K562 (cell line): ENCODE data around the gene CEP131. TPM values are rescaled to one million over a fixed set of nuclear protein-coding genes. Genes with fewer than 3 reads are reported as not detected.

Experiments
- ATAC-seq: fragments of 200-7000 bp; cut with Tn5 transposase; 3 replicates; pipeline ENCODE4 v1.9.1; 2020; ENCODE audit warnings: moderate library complexity
- BruUV-seq: library from RNA; stranded (reverse); fragments of 400-500 nt; replicated peaks from 2 replicates; lab custom pipeline; 2021; lab: Mats Ljungman, UMichigan
- CTCF ChIA-PET: fragments of 300-600 bp; formaldehyde crosslinking; extraction: SDS; loops from one replicate; lab custom pipeline; 2021; ENCODE audit warnings: low intra/inter-chr PET ratio; lab: Yijun Ruan, JAX
- POLR2A ChIA-PET: fragments of 300-600, 350-650 bp; sonication (Branson Sonifier 250); formaldehyde crosslinking; extraction: SDS; loops from one replicate; lab custom pipeline; 2021; ENCODE audit warnings: antibody characterized with exemption, inconsistent platforms; lab: Yijun Ruan, JAX
- DNase-seq, 4 experiments: peaks; one replicate each; pipeline versions ENCODE4 v3.0.0 to v3.0.0-alpha.2; 2011 to 2018; ENCODE audit warnings: low spot score in 3 of 4, mixed read lengths in 3 of 4; ENCODE audit errors: extremely low read depth in 1 of 4
- FAIRE-seq: peaks from 2 replicates; lab custom pipeline; 2011; peaks lifted over from hg19 to GRCh38; lab: Jason Lieb, UNC
- H2AFZ ChIP-seq: 2 replicates; pipeline ENCODE4 v1.6.0; 2011; ENCODE audit warnings: low read depth, low read length, control low read depth, inconsistent platforms
- H3K27ac ChIP-seq: fragments of 200-600 bp; 3 replicates; pipeline ENCODE4 v1.8.0; 2011; ENCODE audit warnings: low read depth, mild to moderate bottlenecking, control low read depth, inconsistent platforms, low read length, moderate library complexity, mixed read lengths; ENCODE audit errors: extremely low read depth
- H3K27me3 ChIP-seq, 2 experiments: fragments of 300-600 bp in 1 of 2; 2 replicates in 1 of 2; 3 replicates in 1 of 2; pipeline versions ENCODE4 v1.6.0 to v1.8.0; 2011; ENCODE audit warnings: inconsistent platforms in 2 of 2, low read length in 2 of 2, mild to moderate bottlenecking in 1 of 2, mixed read lengths in 1 of 2, moderate library complexity in 1 of 2; ENCODE audit not compliant: control insufficient read depth in 2 of 2, insufficient read depth in 2 of 2
- H3K36me3 ChIP-seq: fragments of 300-600 bp; 3 replicates; pipeline ENCODE4 v1.8.0; 2011; ENCODE audit warnings: mild to moderate bottlenecking, low read length, inconsistent platforms; ENCODE audit not compliant: control insufficient read depth, insufficient read depth
- H3K4me1 ChIP-seq, 2 experiments: fragments of 200-600 bp in 1 of 2; replicated peaks in 1 of 2; 2 replicates in 1 of 2; 3 replicates in 1 of 2; pipeline versions ENCODE4 v1.5.1 to v1.8.0; 2011; ENCODE audit warnings: inconsistent platforms in 2 of 2, low read length in 2 of 2, mild to moderate bottlenecking in 1 of 2, mixed read lengths in 1 of 2, moderate library complexity in 1 of 2; ENCODE audit not compliant: control insufficient read depth in 2 of 2, insufficient read depth in 2 of 2
- H3K4me2 ChIP-seq: 2 replicates; pipeline ENCODE4 v1.6.1; 2011; ENCODE audit warnings: low read length, control low read depth, inconsistent platforms, mixed read lengths; ENCODE audit not compliant: insufficient read depth
- H3K4me3 ChIP-seq: fragments of 200-600 bp; sonication (generic), shearing (Covaris generic); 2 replicates; pipeline ENCODE4 v1.5.1; 2016; ENCODE audit warnings: control low read depth, inconsistent platforms
- H3K79me2 ChIP-seq: fragments of 200-600 bp; 3 replicates; pipeline ENCODE4 v1.8.0; 2011; ENCODE audit warnings: low read length, inconsistent platforms; ENCODE audit not compliant: control insufficient read depth, insufficient read depth
- H3K9ac ChIP-seq, 2 experiments: 2 replicates each; pipeline versions ENCODE4 v1.6.0 to v1.6.1; 2011; ENCODE audit warnings: low read depth in 2 of 2, low read length in 2 of 2, control low read depth in 1 of 2, inconsistent platforms in 1 of 2, mild to moderate bottlenecking in 1 of 2, mixed read lengths in 1 of 2; ENCODE audit not compliant: insufficient read depth in 1 of 2
- H3K9me1 ChIP-seq: one replicate; pipeline ENCODE4 v1.6.0; 2011; ENCODE audit warnings: inconsistent platforms, mild to moderate bottlenecking, low read length, moderate library complexity; ENCODE audit not compliant: control insufficient read depth, insufficient read depth
- H3K9me3 ChIP-seq: replicated peaks from 2 replicates; pipeline ENCODE4 v1.5.1; 2011; ENCODE audit warnings: low read depth, low read length, inconsistent platforms; ENCODE audit not compliant: control insufficient read depth, insufficient read depth
- H4K20me1 ChIP-seq: replicated peaks from 2 replicates; pipeline ENCODE4 v1.6.1; 2011; ENCODE audit warnings: low read length, inconsistent platforms, mixed read lengths; ENCODE audit not compliant: control insufficient read depth, insufficient read depth
- ARHGAP35 ChIP-seq: fragments of 450-650 bp; IDR thresholded peaks from 2 replicates; pipeline ENCODE4 v1.6.1; 2018; ENCODE audit not compliant: partially characterized antibody
- CBFA2T3 ChIP-seq: fragments of 450-650 bp; IDR thresholded peaks from 2 replicates; pipeline ENCODE4 v1.6.1; 2017
- CTBP1 ChIP-seq: fragments of 450-650 bp; IDR thresholded peaks from 2 replicates; pipeline ENCODE4 v1.6.1; 2016; ENCODE audit warnings: borderline replicate concordance
- ILF3 ChIP-seq: fragments of 450-650 bp; IDR thresholded peaks from 2 replicates; pipeline ENCODE4 v1.6.1; 2018; ENCODE audit warnings: antibody characterized with exemption, mild to moderate bottlenecking, moderate library complexity, borderline replicate concordance
- KLF6 ChIP-seq: fragments of 250-450 bp; sonication (Bioruptor Pico); IDR thresholded peaks from 2 replicates; pipeline ENCODE4 v1.4.0; 2020; ENCODE audit warnings: mild to moderate bottlenecking, moderate library complexity, borderline replicate concordance
- MYNN ChIP-seq, 2 experiments: sonication (generic); formaldehyde crosslinking in 1 of 2; IDR thresholded peaks; 2 replicates each; pipeline versions ENCODE4 v1.5.0 to v1.6.1; 2016 to 2020; ENCODE audit warnings: antibody characterized with exemption in 1 of 2, missing genetic modification reagents in 1 of 2
- POLR2G ChIP-seq: fragments of 200-400 bp; formaldehyde crosslinking; IDR thresholded peaks from 2 replicates; pipeline ENCODE4 v1.6.1; 2017; ENCODE audit warnings: low read depth, mild to moderate bottlenecking, antibody characterized with exemption, low read length, moderate library complexity
- RNF2 ChIP-seq: sonication (generic); IDR thresholded peaks from 2 replicates; pipeline ENCODE4 v1.6.1; 2016
- STAG1 ChIP-seq: sonication (generic); formaldehyde crosslinking; IDR thresholded peaks from 2 replicates; pipeline ENCODE4 v1.5.0; 2020; ENCODE audit warnings: missing genetic modification reagents, borderline replicate concordance
- ZBTB17 ChIP-seq: fragments of 450-650 bp; formaldehyde crosslinking; IDR thresholded peaks from 2 replicates; pipeline ENCODE4 v1.4.0; 2020; ENCODE audit warnings: mild to moderate bottlenecking
- ZNF507 ChIP-seq: conservative IDR thresholded peaks from 2 replicates; pipeline ENCODE4 v1.6.1; 2017; ENCODE audit warnings: missing genetic modification characterization, missing compliant biosample characterization
- ZNF583 ChIP-seq: fragments of 250-450 bp; sonication (Bioruptor Pico); IDR thresholded peaks from 2 replicates; pipeline ENCODE4 v1.4.0; 2020
- WGBS: fragments of 100-300 bp; shearing (Covaris generic); methylation state at CpG from one replicate; pipeline ENCODE4 v1.1.6; 2016; ENCODE audit warnings: low coverage, mixed read lengths; ENCODE audit not compliant: insufficient coverage; ENCODE audit errors: missing lambda C conversion rate; 5-methylcytosine and 5-hydroxymethylcytosine counted together
- in situ Hi-C: fragments of 300-500 bp; cut with MboI; formaldehyde crosslinking; loops from 4 replicates; pipeline ENCODE4 v1.15.0; 2018; ENCODE audit warnings: inconsistent platforms, mixed read lengths
- intact Hi-C: fragments of 100-400 bp; cut with micrococcal nuclease; formaldehyde crosslinking; loops from 2 replicates; pipeline ENCODE4 v1.14.2; 2022
- polyA plus RNA-seq, 8 experiments: library from polyadenylated mRNA; depleted of rRNA in 4 of 8; stranded (reverse) in 5 of 8; unstranded in 3 of 8; fragments of >200 nt; fragmentation: Nextera tagmentation in 2 of 8; fragmentation: Illumina TruSeq in 1 of 8; extraction: Ambion mirVana in 2 of 8; extraction: Trizol in 1 of 8; gene quantifications; 2 replicates each; pipeline versions ENCODE4 v1.2.1 to v1.2.3, GENCODE V29; 2011 to 2014; ENCODE audit warnings: inconsistent platforms in 1 of 8, missing spikeins in 1 of 8
- total RNA-seq, 7 experiments: library from RNA; depleted of rRNA in 6 of 7; stranded (reverse); fragments of >200 nt in 6 of 7; fragmentation: Illumina TruSeq in 2 of 7; extraction: Trizol in 2 of 7; gene quantifications; 2 replicates each; pipeline versions ENCODE4 v1.2.1 to v1.2.3, GENCODE V29; 2011 to 2021; ENCODE audit warnings: low replicate concordance in 1 of 7
- TF ChIP-seq, protein P1 (sequence below): sonication (generic); formaldehyde crosslinking; IDR thresholded peaks from 2 replicates; pipeline ENCODE4 v1.8.0; 2022; ENCODE audit warnings: missing genetic modification reagents, mild to moderate bottlenecking, moderate library complexity, borderline replicate concordance

The CEP131 gene
- total and polyA plus RNA-seq, 9 of the 15 experiments (the other 6 are each of a cell fraction or from before 2014, with no cell fraction given), result 0.24 to 21.2 (median 2.3) TPM

DNA sequence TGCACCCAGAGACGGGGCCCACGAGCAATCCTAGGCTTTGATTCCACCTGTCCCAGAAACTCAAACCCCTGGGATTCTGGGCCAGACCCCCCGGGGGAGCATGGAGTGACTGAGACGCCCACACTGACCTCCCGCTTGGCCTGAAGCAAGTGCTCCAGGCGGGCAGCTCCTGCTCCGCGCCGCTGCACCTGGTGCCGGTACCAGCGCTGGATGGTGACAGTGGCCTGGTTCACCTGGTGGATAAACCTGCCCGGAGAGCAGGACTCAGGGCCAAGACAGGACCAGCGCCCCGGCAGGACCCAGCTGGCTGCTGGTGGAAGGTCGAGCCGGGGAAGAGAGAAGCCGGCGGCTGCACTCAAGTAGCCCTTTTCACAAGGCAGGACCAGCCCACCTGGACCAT, 22.6 kb downstream of the CEP131 start:
- Histone ChIP-seq H3K79me2 (no peaks in the 10 kb centered on the region), H4K20me1 (no peaks in the 10 kb centered on the region), H3K9ac (no peak overlapping the region), H3K4me2 (no peak overlapping the region), H3K4me3 (no peak overlapping the region), H3K9me3 (no peaks in the 10 kb centered on the region), H3K4me1 (peaks cover 3 to 31% of the 10 kb centered on the region in 2 experiments; a peak in 3 of 5 replicates), H3K36me3 (peaks cover 2% of the 10 kb centered on the region; the same call in 2 of the 3 replicates), H2AFZ (no peak overlapping the region; the same call in 1 of the 2 replicates), H3K27ac (no peak overlapping the region), H3K27me3 (no peaks in the 10 kb centered on the region), H3K9me1 (peaks cover 3% of the 10 kb centered on the region)
- DNase-seq, result no peak
- no peak for FAIRE-seq
- ATAC-seq, result no peak
- intact Hi-C loops, result loop anchor here (2.0 kb wide), 1 partner anchor 57 kb away; no protein-coding TSS in a partner anchor
- 88% methylated on average over 9 of the region's 18 CpGs for WGBS
- in situ Hi-C loops, result no loop called here
- CTCF ChIA-PET, result no interaction called here
- TF ChIP-seq POLR2G (0 out of 2 replicates have a peak, but pooled peaks have one; percentile 17), CTBP1 (no peak)
- POLR2A ChIA-PET, result no interaction called here
- no TSS peak for BruUV-seq

DNA sequence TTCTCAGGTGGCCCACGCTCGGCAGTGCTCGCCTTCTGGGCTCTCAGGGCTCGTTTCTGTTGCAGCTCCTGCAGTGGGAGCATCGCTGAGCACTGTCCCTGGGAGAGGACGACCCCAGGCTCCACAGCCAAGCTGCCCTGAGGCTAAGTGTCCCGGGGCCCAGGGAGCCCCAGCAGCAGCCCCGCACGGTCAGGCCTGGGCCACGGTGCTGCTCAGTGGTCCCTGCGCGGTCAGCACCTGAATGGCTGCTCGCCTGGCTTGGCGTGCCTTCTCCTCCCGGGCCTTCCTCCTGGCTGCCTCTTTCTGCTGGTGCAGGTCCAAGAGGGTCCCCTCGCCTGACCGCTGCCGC, 23.3 kb downstream of the CEP131 start:
- no TSS peak for BruUV-seq
- no peak for DNase-seq
- Histone ChIP-seq H3K27me3 (no peaks in the 10 kb centered on the region), H3K27ac (no peak overlapping the region), H2AFZ (no peak overlapping the region), H3K9me1 (peaks cover 3% of the 10 kb centered on the region), H3K4me1 (peaks cover 3 to 36% of the 10 kb centered on the region in 2 experiments; a peak in 3 of 5 replicates), H3K36me3 (peaks cover 2% of the 10 kb centered on the region; the same call in 2 of the 3 replicates), H4K20me1 (no peaks in the 10 kb centered on the region), H3K4me2 (no peak overlapping the region), H3K9me3 (no peaks in the 10 kb centered on the region), H3K79me2 (no peaks in the 10 kb centered on the region)
- CTCF ChIA-PET, result no interaction called here
- no peak for FAIRE-seq
- in situ Hi-C loops (no loop called here), intact Hi-C loops (no loop called here)
- ATAC-seq, result no peak
- TF ChIP-seq ZNF583 (CRISPR knock-in tag) (no peak), ARHGAP35 (no peak), KLF6 (CRISPR knock-in tag) (no peak), STAG1 (no peak), RNF2 (no peak), ZNF507 (tag) (no peak), ZBTB17 (no peak), CBFA2T3 (no peak), MYNN (IDR thresholded peaks at IDR 0.05) (no peak), MYNN (CRISPR knock-in tag; IDR thresholded peaks at IDR 0.05) (no peak), ILF3 (no peak)
- TF ChIP-seq, protein P1, sequence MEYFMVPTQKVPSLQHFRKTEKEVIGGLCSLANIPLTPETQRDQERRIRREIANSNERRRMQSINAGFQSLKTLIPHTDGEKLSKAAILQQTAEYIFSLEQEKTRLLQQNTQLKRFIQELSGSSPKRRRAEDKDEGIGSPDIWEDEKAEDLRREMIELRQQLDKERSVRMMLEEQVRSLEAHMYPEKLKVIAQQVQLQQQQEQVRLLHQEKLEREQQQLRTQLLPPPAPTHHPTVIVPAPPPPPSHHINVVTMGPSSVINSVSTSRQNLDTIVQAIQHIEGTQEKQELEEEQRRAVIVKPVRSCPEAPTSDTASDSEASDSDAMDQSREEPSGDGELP (CRISPR knock-in tag), result no peak
- TF ChIP-seq, all 486 proteins: peak for 0
- Histone ChIP-seq H3K4me3 (no peak overlapping the region), H3K9ac (no peak overlapping the region)
- WGBS, result 86% methylated on average over 14 of the region's 18 CpGs
- POLR2A ChIA-PET, result no interaction called here
